Stimulated activated CD4-positive, alpha-beta T cell treated with anti-CD3 and anti-CD28 coated beads, Interleukin-15, amount 100 ng/mL, for 1 hour (primary cell): ENCODE results near the gene GADD45G.
A peak's percentile ranks its signal among the peaks of the same experiment; 100 is the strongest.

Source experiments
- DNase-seq, 2 donors: peaks; one replicate each; pipeline ENCODE4 v3.0.0-alpha.2; 2020; ENCODE audit warnings: low read depth in 1 of 2, low spot score in 1 of 2

GADD45G gene

GRCh38 chr9:89592963-89593726 is 11.7 kb upstream of the GADD45G start:
- DNase-seq: no peak

- peak in 1 of 2 donors; percentile 44 for DNase-seq
These were observed 10.9 kb upstream of the GADD45G start for GRCh38 chr9:89593727-89594427.

- DNase-seq: no peak
These were observed 9.8 kb upstream of the GADD45G start for GRCh38 chr9:89594811-89595550.

- DNase-seq: no peak
These were observed 9.2 kb upstream of the GADD45G start for GRCh38 chr9:89595646-89596045.

DNA sequence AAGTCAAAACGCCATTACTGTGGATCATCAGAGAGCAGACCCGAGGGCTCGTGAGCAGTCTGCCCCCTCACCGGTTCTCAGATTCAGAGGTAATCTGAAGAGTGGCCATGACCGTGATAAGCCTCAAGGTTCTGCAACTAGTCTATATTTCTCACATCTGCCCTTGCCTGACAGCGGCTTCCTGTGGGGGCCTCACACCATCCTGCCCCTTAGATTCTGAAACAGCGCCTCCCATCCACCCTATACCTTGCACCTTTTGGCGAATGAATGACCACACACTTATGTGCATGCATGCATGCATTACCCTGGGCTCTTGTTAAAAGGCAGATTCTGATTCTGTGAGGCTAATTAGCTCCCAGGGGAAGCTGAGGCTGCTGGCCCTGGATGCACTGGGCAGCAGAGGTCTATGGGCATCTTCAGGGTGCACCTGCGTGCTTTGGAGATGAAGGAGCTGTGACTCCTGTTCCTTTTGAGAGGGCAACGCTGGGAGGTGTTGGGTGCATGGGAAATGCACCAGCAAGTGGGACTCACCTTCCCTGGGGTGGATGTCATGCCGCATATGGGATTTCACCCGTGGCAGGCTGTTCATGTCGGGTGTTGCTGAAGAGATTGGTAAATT is 7.8 kb upstream of the GADD45G start:
- no peak for DNase-seq

DNA sequence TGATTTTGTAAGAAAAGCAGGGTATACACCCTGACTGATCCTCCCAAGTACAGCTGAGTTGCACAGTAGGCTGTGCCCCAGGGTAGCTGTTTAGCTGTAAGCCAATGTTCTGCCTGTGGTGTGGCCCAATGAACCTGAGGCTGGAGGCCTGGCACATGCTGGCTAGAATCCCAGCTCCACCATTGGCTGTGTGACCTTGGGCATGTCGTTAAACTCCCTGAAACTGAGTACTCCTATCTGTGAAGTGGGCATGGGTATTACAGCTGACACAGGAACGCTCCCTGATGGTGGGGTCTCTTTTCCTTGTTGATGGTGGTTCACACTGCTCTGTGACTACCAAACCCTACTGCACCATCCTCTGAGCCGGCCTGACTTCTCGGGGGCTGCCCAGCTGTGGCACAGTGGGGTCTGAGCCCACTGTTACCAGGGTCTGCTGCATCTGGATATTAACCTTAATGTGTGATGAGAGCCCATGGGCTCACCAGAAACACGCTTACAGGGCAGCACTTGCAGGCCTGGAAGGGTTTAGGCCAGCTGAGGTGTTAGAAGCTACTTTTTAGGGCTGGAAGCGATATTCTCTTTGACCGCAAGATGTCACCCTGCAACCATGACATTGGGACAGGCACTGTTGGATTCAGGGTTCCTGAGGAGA is 7.0 kb upstream of the GADD45G start:
- DNase-seq: no peak

DNA sequence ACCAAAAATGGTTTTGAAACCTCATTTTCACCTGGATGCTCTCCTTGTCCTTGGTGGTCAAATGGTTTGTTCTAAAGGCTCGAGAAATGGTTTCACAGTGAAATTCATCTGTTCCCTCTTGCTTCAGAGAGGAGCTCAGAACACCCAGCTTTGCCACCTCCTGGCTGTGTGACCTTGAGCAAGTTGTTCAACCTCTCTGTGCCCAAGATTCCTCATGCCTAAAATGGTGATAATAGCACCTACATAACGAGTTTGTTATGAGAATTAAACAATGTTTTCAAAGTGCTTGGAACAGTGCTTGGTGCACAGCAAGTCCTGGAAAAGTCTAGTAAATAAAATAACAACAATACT is 6.5 kb upstream of the GADD45G start:
- DNase-seq: no peak

DNA sequence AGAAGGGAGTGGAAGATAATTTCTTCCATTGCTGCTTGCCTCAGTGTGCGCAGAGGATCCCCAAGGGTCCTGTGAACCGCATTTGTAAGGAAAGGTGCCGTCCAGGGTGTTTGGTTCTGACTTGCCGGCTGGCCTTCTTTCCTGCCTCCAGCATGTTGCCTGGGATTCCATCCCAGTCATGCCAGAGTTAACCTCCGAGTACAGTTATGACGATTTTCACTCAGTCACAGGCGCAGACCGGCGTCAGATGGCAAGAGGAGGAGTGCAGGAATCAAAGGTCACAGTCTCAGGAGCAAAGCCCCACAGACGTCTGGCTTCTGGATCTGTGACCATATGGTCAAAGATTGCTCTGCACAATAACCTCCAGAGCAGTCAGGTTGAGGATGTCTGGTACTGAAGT is 5.9 kb upstream of the GADD45G start:
- DNase-seq: no peak

GRCh38 chr9:89600831-89601230 is 4.0 kb upstream of the GADD45G start:
- no peak for DNase-seq

- no peak for DNase-seq
These were observed 3.5 kb upstream of the GADD45G start for GRCh38 chr9:89601306-89601705.

DNA sequence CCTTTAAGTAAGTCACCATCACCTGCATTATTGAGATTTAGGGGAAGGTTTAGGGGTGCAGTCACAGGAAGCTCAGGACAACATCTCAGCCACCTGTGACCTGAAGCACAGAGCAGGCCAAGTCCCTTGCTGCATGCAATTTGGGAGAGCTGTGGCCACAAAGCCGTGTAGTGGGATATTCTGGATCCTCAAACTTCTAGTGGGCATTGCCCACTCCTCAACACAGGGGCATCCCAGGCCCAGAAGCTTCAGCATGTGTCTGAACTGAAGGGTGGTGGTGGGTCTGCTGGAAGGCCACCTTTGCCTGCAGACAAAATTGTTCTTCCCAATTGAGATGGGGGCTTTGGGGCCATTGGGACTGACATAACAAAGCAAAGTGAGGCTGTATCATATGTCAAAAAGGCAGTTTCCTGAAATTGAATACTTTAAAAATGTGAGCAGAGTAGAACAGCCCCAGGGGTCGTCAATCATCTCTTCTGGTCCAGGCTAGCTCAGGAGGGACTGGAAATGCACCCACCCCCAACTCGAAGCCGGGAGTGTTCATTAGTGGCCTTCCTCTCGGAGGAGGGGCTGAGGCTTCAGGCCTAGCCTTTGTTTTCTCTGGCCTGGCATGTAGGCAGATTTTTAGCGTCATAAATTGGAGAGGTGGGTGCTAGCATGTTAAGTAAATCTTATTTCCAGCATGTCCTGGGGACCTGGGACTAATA is 2.8 kb upstream of the GADD45G start:
- no peak for DNase-seq

DNA sequence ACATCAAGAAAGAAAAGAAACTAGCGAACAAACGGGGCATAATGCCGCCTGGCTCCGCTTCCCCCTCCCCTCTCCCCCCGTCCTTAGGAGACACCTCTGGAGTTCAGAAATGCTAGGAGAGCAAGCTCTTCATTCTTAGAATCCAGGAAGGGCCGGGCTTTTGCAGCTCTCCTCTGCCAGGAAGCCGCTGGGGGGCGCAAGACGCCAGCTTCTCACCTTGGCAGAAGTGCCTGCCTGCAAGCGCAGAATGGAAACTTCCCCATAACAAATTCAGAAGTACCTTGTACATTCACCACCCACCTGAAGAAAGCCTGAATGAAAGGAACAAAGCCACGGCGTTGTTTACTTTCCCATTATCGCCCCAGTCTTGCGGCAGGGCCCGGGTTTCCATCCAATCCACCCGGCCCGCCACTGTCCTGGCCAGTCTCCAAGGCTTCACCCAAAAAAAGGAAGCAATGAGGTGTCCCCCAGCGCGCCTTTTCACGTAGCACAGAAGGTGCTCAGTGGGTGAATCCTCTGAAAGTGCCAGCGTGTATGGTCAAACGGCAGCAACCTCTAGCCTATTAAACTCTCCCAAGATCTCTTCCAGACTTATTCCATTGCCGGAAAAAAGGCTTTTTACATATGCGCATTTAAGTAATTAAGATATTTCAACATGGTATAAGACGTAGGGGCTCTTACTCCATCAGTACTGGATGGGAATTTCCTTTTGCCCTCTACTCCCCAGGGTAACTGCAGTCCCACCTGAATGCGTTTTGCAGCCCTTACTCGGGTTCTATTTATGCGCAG is 1.6 kb upstream of the GADD45G start:
- DNase-seq: peak; percentile 72 to 86

DNA sequence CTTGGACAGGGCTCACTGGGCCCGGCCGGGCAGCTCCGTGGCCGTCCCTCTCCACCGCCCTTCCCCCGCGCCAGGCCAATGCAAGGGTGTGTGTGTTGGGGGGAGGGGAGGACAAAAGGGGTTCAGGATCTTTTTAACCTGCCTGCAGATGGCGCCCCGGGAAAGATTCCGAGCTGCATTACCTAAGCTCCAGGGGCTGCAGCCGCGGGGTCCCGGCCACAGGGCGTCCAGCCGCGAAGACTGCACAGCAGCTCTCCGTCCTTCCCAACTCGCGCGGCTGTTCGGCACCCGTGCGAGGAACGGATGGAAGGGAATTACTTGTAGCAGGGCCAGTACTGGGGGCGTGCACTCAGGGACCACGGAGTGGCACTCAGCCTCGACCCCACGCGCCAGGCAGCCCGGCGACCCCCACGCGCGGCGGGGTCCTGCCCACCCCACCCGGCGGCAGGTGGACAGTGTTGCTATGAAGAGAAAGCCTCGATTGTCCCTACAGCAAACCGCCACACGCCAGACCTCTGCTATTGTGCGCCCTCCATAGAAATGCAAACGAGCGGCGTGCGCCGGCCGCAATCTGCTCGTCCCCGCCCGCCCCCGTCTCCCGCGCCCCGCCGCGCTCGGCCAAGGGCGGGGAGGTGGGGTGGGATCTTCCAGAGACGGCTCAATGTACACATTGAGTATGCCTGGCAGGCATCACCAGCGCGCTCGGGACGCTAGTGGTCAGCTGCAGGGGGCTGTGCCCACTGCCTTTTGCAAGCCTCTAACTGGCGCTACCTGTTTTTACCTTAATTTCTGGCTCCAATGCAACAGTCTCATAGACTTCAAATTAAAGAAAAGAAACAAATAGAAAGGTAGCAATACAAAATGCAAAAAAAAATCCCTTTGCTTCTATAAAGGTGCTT is 796 bp upstream of the GADD45G start:
- DNase-seq: peak in 1 of 2 donors; percentile 6

- peak; percentile 18 to 49 for DNase-seq
These were observed 745 bp downstream of the GADD45G start for GRCh38 chr9:89605465-89606048.

GRCh38 chr9:89606049-89606623 is 1.3 kb downstream of the GADD45G start:
- DNase-seq: peak in 1 of 2 donors; percentile 30

DNA sequence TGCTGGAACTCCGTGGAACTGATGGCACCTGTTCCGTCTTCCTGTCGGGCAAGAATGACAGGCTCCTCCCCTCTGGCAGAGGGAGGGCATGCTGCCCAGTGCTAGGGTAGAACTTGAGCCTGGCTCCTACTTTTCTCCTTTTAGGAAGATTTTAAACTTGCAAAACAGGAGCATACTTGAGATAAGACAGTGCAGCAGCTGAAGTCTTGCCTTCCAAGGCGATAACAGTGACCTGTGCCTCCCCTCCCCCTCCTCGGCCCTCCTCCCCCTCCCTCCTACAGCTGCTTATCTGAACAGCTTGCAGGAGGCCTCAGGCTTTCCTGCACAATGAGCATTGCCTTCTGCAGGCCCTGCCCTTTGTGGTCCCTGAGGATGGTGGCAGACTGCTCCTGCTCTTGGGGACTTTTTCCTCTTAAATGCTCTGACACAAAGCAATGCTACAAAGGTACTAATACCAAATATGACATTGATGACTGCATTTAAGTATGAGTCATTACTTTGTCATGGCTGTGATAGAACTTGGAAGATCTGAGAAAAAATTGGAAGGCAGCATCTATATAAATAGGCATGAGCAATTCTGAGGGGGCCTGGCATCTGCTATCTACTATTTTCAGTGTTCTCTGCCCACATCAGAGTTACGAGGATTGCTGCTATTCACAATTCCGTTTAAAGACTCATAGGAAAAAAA is 2.0 kb downstream of the GADD45G start:
- DNase-seq: peak in 1 of 2 donors; percentile 20

DNA sequence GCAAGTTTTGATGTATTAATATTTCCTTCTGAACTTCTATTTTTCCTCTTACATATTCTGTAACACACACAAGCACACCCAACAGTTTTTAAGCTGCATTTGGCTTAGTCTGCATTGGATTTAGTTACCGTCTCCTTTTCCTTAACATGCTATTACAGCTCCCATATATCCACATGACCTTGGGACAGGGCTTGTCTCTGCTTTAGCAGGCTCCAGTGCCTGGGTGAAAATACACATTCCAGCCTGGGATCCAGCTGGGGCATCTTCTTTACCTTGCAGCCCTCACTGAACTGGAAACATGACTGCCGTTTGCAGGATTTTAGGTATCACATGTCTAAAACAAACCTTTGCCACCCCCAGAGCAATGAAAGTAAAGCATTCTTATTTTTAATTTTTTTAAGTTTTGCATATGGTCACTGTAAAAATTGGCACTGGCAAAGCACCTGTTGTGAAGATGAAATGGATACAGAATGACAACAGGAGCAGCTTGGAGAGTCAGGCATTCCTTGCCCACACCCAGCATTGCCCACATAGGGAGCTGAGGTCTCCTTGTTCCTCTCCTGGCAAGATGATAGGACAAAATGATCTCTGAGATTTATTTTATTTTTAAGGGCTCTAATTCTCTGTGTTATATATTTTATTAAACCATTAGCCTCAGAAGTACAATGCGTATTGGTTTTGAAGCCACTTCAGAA is 4.0 kb downstream of the GADD45G start:
- no peak for DNase-seq
